Measurements from ENCODE around the gene PDE6A. TPM values are rescaled to one million over a fixed set of nuclear protein-coding genes. Genes with fewer than 3 reads are reported as not detected.

PDE6A gene
- polyA plus RNA-seq, 1 experiment = not detected

DNA sequence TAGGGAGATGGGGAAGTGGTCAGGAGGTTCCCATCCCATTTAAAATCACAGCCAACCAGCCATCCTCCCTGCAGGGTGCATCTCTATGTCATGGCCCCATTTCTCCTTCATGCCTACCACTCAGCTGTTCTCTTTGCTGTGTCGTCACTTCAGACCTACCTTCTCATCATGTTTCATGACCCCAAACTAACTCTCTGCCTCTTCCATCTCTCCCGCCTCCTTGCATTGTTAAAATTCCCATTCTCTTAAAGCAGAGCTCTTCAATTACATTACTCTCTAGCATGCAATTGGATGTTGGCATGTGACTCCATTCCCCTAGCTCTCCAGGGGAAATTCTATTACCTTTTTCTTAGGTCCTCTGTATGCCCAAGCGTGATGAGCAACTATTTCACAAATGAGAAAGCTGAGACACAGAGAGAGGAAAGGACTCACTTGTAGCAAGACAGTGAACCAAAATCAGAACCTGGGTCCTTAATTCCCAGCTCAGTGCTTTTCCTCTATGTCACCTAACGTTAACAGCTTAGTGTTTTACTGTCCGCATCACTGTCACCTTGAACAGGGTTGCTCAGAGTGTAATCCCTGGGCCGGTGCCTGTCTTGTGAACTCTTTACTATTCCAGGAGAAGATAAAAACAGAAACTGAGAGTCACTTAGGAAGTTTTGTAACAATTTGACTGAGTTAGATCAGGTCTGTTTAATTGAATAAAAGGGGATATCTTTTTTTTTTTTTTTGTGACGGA is 28.1 kb downstream of the PDE6A start:
- Histone ChIP-seq H3K27ac (ENCODE audit: low read depth, low read length) (no peak overlapping the region), H3K4me3 (ENCODE audit: low read depth, low read length) (no peak overlapping the region), H3K9me3 (ENCODE audit: control insufficient read depth, insufficient read depth, low read length) (no peaks in the 10 kb centered on the region), H3K27me3 (ENCODE audit: control insufficient read depth, insufficient read depth, low read length) (peaks cover 7% of the 10 kb centered on the region)
- ChIA-PET CTCF (interaction anchor here (0.9 to 1.8 kb wide), 3 partner anchors 43 to 64 kb away, joined by 3 to 5 read pairs (median 5); no protein-coding TSS in a partner anchor), POLR2A (no interaction called here)
- TF ChIP-seq, protein P1, sequence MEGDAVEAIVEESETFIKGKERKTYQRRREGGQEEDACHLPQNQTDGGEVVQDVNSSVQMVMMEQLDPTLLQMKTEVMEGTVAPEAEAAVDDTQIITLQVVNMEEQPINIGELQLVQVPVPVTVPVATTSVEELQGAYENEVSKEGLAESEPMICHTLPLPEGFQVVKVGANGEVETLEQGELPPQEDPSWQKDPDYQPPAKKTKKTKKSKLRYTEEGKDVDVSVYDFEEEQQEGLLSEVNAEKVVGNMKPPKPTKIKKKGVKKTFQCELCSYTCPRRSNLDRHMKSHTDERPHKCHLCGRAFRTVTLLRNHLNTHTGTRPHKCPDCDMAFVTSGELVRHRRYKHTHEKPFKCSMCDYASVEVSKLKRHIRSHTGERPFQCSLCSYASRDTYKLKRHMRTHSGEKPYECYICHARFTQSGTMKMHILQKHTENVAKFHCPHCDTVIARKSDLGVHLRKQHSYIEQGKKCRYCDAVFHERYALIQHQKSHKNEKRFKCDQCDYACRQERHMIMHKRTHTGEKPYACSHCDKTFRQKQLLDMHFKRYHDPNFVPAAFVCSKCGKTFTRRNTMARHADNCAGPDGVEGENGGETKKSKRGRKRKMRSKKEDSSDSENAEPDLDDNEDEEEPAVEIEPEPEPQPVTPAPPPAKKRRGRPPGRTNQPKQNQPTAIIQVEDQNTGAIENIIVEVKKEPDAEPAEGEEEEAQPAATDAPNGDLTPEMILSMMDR (IDR thresholded peaks at IDR 0.05; ENCODE audit: low read depth, low read length) = no peak
- no peak for DNase-seq (ENCODE audit: low read depth, low spot score)

DNA sequence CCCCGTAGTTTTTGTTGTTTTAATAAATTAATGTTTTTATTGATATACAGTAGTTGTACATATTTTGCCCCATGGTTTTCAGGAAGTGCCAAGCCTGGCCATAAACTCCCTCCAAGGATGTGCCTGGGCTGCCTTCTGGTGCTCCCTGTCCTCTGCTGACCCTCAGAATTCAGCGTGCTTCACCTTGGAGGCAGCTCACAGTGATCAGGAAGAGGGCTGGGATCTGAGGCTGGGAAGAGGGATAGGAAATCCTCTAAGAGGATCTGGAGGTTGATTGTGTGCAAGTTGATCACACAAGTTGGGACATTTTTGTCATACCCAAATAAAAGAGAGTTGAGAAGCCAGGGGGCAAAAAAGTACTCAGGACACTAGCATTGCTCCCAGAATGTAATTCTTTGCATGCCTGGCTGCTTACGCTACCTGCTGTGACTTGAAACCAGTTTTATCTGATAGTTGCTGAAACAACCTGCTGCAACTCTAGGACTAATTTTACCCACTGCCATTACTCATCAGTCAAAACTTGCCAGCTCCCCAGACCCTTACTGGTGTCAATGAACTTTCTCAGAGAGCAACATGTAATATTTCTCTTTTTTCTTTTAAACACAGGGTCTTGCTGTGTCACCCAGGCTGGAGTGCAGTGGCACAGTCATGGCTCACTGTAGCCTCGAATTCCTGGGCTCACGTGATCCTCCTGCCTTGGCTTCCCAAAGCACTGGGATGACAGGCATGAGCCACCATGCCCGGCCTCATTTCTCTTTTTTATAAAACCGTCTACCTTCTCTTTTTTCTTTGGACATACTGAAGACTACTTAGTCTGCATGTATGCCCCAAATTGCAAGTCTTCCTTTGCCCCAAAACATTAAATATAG is 29.0 kb downstream of the PDE6A start:
- Histone ChIP-seq H3K27me3 (ENCODE audit: control insufficient read depth, insufficient read depth, low read length) (peaks cover 10% of the 10 kb centered on the region), H3K27ac (ENCODE audit: low read depth, low read length) (no peak overlapping the region), H3K4me3 (ENCODE audit: low read depth, low read length) (no peak overlapping the region), H3K9me3 (ENCODE audit: control insufficient read depth, insufficient read depth, low read length) (no peaks in the 10 kb centered on the region)
- TF ChIP-seq, protein P1 (IDR thresholded peaks at IDR 0.05; ENCODE audit: low read depth, low read length) = no peak
- no peak for DNase-seq (ENCODE audit: low read depth, low spot score)
- CTCF ChIA-PET = interaction anchor here (1.8 kb wide), 1 partner anchor 63 kb away, joined by 5 read pairs; no protein-coding TSS in a partner anchor
- POLR2A ChIA-PET = no interaction called here

DNA sequence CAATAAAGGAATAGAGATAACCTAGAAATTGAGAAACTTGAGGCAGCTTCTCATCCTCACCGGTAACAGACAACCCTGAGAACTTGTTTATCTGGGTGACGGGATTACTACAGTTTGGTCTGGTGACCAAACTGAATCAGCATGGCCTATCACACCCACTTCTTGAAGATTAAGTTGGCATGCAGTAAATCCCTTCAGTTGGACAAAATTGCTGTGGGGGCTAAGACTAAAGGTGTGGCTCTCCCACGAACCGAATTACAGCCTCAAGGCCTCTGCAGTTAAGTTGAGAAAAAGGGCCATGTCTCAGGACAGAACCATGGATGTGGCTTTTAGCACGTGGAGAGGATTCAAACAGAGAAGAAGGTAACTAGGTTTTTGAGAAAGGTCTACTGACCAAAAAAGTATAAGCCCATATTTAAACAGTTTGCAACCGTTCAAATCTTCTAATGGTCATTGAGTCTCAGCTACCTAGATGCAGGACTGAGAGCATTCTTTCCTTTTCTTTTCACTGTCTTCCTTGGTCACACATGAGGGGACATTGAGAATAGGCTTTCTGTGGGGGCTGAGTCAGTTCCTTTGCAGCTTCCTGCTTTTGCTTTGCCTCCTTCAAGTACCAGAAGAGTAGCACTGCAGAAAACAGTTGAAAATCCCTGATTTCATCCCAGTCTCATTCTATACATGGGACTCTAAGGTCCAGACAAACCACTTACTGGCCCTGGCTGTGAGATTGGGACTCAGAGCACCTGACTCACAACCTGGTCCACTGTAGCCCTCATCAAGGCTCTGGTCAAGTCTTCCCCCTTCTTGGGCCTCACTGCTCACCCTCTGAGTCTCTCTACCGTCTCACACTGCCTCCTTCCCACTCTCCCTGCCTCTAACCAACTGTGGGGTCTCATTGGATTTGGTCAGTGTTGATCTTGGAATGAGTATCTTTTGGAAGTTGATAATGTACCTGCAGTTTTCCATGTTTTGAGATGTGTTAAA is 30.9 kb downstream of the PDE6A start:
- Histone ChIP-seq H3K27me3 (ENCODE audit: control insufficient read depth, insufficient read depth, low read length) (peaks cover 17% of the 10 kb centered on the region), H3K27ac (ENCODE audit: low read depth, low read length) (no peak overlapping the region), H3K4me3 (ENCODE audit: low read depth, low read length) (no peak overlapping the region), H3K9me3 (ENCODE audit: control insufficient read depth, insufficient read depth, low read length) (no peaks in the 10 kb centered on the region)
- POLR2A ChIA-PET = no interaction called here
- CTCF ChIA-PET = interaction anchor here (0.5 kb wide), 1 partner anchor 52 kb away, joined by 3 read pairs; no protein-coding TSS in a partner anchor
- no peak for DNase-seq (ENCODE audit: low read depth, low spot score)
- TF ChIP-seq, protein P1 (IDR thresholded peaks at IDR 0.05; ENCODE audit: low read depth, low read length) = no peak

DNA sequence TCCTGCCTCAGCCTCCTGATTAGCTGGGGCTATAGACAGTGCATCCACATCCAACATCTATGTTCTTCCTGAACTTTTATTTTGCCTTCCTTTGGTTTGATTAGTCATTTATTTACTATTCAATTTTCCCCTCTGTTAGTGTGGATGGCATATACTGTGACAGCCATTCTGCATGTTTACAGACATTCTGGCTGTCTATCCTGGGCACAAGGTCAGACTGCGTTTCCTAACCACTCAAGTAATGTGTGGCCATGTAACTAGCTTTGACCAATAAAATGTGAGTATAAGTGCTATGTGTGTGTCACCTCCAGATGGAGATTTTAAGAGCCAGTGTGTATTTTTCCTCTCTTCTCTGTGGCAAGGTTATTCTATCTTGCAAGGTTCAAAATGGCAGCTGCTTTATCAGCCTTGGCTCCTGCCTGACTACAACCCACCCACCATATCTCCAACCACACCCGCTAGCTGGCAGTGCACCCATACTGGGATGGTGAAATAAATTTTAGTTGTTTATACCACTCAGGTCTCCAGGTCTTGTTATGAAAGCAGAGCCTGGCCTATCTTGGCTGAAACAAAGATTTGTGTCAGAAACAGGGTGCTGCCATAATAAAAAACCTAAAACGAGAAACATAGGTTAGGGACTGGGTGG is 32.2 kb downstream of the PDE6A start:
- POLR2A ChIA-PET = no interaction called here
- TF ChIP-seq, protein P1 (IDR thresholded peaks at IDR 0.05; ENCODE audit: low read depth, low read length) = no peak
- Histone ChIP-seq H3K27ac (ENCODE audit: low read depth, low read length) (no peak overlapping the region), H3K9me3 (ENCODE audit: control insufficient read depth, insufficient read depth, low read length) (no peaks in the 10 kb centered on the region), H3K4me3 (ENCODE audit: low read depth, low read length) (no peak overlapping the region), H3K27me3 (ENCODE audit: control insufficient read depth, insufficient read depth, low read length) (peaks cover 19% of the 10 kb centered on the region)
- CTCF ChIA-PET = interaction anchor here (0.6 kb wide), 1 partner anchor 39 kb away, joined by 7 read pairs; no protein-coding TSS in a partner anchor
- no peak for DNase-seq (ENCODE audit: low read depth, low spot score)
